Fibroblast of gingiva (primary cell): ENCODE measurements around the gene IL17RA.
A peak's percentile ranks its signal among the peaks of the same experiment; 100 is the strongest.
"Not testable (repeated sequence)": the region's sequence is repeated elsewhere in the genome, so short reads cannot be mapped to it uniquely, and the experiment has no call there.

ENCODE experiments used
- DNase-seq: peaks from one replicate; pipeline ENCODE4 v3.0.0-alpha.2; 2011; ENCODE audit warnings: low read depth

Gene IL17RA

DNA sequence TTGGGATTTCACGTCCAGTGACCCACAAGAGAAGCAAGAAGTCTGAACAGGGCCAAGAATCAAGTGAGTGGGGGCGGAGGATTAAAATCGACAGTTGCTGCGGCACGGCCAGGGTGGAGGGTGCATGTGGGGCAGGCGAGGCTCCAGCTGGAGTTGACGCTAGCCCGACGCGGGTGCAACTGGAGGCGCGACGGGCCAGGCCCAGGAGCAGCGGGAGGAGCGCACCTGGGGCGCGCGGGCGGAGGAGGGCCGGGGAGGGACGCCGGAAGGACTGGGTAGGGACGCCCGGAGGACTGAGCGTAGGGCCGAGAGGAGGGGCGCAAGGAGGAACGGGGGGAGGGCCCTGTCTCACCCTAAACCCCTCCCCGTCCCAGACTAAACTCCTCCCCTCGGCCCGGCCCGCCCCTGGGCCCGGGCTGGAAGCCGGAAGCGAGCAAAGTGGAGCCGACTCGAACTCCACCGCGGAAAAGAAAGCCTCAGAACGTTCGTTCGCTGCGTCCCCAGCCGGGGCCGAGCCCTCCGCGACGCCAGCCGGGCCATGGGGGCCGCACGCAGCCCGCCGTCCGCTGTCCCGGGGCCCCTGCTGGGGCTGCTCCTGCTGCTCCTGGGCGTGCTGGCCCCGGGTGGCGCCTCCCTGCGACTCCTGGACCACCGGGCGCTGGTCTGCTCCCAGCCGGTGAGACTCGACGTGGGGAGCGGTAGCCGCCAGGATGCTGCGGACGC is at the start of gene IL17RA:
TSS of gene IL17RA (plus strand) at position 447 of the 723 bp plus-strand sequence. CDS start at position 539, 92 bp downstream.
- peak; percentile 85 for DNase-seq

DNA sequence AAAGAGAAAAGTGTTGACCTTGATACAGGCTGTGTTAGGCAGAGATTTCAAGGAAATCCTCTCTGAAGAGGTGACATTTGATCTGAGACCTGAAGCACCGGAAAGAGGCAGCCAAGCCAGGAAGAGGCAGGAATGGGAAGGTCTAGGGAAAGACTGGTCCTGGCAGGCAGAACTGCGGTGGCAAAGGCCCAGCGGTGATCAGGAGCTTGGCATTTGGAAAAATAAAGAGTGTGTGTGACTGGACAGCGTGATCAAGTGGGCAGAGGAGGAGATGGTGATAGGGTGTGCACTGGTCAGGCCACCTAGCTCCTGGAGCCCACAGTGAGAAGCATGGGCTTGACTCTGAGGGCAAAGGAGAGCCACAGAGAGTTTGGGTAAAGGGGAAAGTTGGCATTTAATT is 49.6 kb upstream of the IL17RA start:
- DNase-seq = no peak

- DNase-seq = not testable (repeated sequence)
Measured at GRCh38 chr22:17035976-17036841, 48.6 kb upstream of the IL17RA start.

GRCh38 chr22:17036842-17037711 is 47.7 kb upstream of the IL17RA start:
- DNase-seq = not testable (repeated sequence)

GRCh38 chr22:17043521-17043920 is 41.3 kb upstream of the IL17RA start:
- no peak for DNase-seq

DNA sequence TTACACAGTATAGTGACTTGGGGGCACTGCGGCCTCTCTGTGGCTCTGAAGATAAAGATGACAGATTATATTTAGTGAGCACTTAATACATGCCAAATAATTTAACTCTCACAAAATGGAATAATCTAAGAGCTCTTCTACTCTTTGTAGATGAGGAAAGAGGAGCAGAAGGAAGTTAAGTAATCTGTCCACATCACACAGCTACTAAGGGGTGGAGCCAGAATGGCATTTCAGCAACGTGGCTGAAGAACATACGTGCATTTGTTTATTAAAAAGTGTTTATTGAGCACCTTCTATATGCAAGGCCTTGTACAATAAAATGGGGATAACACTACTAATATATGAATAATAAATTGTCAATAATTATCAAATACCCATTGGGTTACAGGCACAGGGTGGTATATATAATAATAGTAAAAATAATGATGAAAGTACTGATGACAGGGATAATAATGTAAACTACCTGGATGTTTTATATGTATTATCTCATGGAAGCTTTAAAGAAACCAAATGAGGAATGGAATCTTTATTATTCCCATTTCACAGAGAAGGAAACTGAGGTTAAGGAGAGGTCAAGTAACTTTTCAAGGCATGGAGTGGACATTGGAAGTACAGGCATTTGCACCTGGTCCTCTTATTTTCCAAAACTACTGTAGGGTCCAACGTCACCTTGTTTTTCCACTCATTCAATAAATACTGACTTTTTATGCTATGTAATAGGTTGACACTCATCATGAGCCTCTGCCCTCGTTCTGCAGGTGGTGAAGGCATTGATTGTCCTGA is 38.0 kb upstream of the IL17RA start:
- DNase-seq = no peak

- no peak for DNase-seq
Measured at GRCh38 chr22:17047656-17048055, 37.1 kb upstream of the IL17RA start.

DNA sequence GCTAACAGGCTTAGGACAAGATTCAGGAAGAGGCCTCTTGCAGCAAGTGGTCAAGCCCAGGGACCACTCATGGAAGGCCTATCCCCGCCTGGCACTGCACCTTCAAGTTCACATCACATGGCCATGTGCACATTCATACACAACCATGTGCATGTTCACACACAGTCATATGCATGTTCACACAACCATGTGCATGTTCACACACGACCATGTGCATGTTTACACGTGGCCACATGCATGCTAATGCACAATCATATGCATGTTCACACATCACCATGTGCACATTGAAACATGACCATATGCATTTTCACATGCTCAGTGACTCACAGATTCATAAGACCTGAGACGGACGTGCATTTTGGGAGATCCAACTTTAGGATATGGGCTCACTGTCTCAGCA is 28.7 kb upstream of the IL17RA start:
- DNase-seq = no peak

GRCh38 chr22:17056807-17057206 is 28.0 kb upstream of the IL17RA start:
- DNase-seq = no peak

- DNase-seq = peak; percentile 67
Measured at GRCh38 chr22:17057959-17058814, 26.6 kb upstream of the IL17RA start.

DNA sequence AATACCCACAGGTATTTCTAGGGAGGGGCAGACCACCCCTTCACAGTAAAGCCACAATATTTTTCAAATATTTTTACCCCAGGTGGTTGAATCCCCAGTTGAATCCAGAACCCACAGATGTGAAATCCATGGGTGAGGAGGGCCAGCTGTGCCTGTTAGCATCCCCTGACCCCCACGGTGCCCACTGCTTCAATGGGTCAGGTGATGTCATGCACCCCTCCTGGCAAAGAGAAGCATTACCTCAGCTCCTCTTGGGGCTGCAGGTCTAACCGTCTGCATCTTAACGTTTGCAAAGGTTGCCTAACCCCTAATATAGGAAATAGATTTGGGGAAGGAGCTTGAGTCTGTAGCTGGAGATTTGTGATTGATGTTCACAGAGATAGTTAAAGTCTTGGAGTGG is 24.7 kb upstream of the IL17RA start:
- DNase-seq = no peak

DNA sequence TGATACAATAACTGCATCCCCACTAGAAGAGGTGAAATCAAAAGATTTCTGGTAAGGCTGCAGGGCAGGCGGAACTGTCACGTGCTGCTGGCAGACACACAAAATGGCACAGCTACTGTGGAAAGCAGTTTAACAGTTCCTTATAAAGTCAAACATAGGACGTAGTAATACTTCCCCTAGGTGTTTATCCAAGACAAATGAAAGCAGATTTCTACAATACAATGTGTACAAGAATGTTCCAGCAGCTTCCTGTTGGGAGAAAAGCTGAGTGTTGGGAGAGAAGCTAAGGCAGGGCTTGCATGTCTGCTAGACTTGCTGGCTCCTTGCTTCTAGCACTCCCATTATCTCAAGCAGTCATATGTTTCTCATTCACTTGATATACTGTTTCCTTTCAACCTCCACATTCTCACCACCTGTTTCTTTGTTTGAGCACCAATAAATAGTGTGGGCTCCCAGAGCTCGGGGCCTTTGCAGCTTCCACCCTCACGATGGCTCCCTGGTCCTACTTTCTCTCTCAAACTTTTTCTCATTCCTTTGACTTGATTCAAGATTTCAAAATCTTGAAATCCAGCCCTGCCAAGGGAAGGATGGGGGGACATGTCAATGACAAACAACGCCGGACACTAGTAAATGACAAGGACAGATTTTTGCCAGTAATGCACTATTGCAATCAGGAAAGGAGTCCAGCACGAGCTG is 21.2 kb upstream of the IL17RA start:
- DNase-seq = no peak

DNA sequence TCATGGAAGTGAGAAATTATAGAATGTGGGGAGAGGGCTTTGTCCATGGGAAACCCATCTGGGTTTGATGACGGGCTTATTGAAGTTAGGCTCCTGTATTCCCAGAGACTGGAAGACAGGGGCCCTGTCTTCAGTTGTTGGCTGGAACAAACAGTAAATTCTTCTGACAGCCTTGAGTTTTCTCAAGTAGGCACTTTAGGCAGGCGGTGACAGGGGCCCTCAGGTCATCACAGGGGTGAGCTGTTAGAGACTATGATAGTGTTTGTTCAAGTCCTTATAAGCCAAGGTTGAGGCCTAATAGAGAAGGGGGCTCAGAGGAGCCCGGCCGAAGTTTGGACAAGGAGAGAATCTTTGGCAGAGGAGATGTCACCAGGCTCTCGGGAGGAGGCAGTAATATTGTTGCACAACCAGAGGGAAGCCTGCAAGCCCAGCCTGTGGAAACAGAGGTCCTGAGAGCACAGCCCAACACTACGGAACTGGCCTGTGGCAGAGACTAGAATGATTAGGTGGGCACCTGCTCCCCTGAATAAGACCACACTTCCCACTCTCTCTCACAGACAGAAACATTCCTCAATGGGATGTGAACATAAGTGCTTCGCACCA is 20.2 kb upstream of the IL17RA start:
- no peak for DNase-seq

GRCh38 chr22:17065433-17065832 is 19.4 kb upstream of the IL17RA start:
- DNase-seq = no peak

GRCh38 chr22:17072877-17073276 is 11.9 kb upstream of the IL17RA start:
- no peak for DNase-seq

DNA sequence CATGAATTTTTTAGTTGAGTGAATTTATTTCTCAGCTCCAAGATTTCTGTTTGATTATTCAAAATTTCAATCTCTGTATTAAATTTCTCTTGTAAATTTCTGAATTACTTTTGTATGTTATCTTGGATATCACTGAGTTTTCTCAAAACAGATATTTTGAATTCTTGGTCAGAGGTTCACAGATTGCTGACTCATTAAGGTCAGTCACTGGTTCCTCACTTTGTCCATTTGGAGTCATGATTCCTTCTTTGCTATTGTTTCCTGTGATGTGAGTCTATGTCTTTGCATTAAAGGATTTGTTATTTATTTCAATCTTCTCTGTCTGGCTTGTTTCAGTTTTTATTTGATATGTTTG is 10.2 kb upstream of the IL17RA start:
- DNase-seq = no peak

GRCh38 chr22:17077255-17077654 is 7.5 kb upstream of the IL17RA start:
- peak; percentile 33 for DNase-seq

DNA sequence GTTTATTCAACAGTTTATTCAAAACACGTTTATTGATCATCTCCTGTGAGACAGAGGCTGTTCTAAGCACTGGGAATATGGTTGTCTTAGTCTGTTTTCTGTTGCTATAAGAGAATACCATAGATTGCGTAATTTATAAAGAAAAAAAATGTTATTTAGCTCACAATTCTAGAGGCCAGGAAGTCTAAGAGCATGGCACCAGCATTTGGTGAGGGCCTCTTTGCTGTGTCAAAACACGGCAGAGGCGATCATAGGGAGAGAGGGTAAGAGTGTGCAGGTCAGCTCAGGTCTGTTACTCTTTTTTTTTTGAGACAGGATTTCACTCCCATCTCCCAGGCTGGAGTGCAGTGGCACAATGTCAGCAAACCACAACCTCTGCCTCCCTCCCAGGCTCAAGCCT is 5.2 kb upstream of the IL17RA start:
- no peak for DNase-seq

DNA sequence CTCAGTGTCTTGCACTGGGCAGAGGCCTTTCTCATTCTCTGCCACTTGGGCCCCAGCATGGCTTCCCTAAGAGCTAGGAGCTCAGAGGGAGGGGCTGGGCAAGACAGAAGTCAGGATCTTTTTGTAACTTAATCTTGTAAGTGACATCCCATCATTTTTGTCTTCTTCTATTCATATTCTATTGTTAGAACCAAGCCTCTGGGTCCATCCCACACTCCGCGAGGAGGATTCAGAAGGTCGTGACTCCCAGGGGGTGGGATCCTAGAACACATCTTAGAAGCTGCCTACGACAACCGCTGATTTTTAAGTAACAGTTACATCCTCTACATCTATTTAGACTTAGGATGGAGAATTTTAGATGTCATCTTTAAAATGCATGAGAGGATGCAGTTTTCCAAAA is 1.5 kb upstream of the IL17RA start:
- DNase-seq = no peak
